Smooth muscle cell (in vitro differentiated cells): ENCODE data around the gene ZBTB3. TPM values are rescaled to one million over a fixed set of nuclear protein-coding genes. Genes with fewer than 3 reads are reported as not detected.

ENCODE experiments used
- DNase-seq: peaks from one replicate; lab custom pipeline; 2025; ENCODE audit not compliant: unreplicated experiment; lab: John Stamatoyannopoulos, UW
- H2AFZ ChIP-seq: fragments of 200-600 bp; sonication (generic); 2 replicates; pipeline ENCODE4 v1.6.0; 2016; ENCODE audit warnings: antibody characterized with exemption, low read depth, mild to moderate bottlenecking
- H3F3A ChIP-seq: fragments of 200-600 bp; sonication (generic); 2 replicates; pipeline ENCODE4 v1.6.0; 2017; ENCODE audit warnings: antibody characterized with exemption, low read depth
- H3K27ac ChIP-seq: fragments of 200-600 bp; sonication (generic); 2 replicates; pipeline ENCODE4 v1.5.1; 2016; ENCODE audit warnings: low read depth, mild to moderate bottlenecking
- H3K27me3 ChIP-seq: fragments of 200-600 bp; sonication (generic); 2 replicates; pipeline ENCODE4 v1.6.1; 2016; ENCODE audit warnings: low read depth, mild to moderate bottlenecking
- H3K36me3 ChIP-seq: fragments of 200-600 bp; sonication (generic); 2 replicates; pipeline ENCODE4 v1.5.1; 2016; ENCODE audit warnings: low read depth
- H3K4me1 ChIP-seq: fragments of 200-600 bp; sonication (generic); 2 replicates; pipeline ENCODE4 v1.5.1; 2016; ENCODE audit warnings: low read depth
- H3K4me2 ChIP-seq: fragments of 200-600 bp; sonication (generic); 2 replicates; pipeline ENCODE4 v1.6.0; 2016; ENCODE audit warnings: mild to moderate bottlenecking
- H3K4me3 ChIP-seq: fragments of 200-600 bp; sonication (generic); 2 replicates; pipeline ENCODE4 v1.5.1; 2016; ENCODE audit warnings: mild to moderate bottlenecking
- H3K79me2 ChIP-seq: fragments of 200-600 bp; sonication (generic); 2 replicates; pipeline ENCODE4 v1.6.0; 2016; ENCODE audit warnings: low read depth, mild to moderate bottlenecking
- H3K9ac ChIP-seq: fragments of 200-600 bp; sonication (generic); 2 replicates; pipeline ENCODE4 v1.6.0; 2016; ENCODE audit warnings: low read depth
- H3K9me3 ChIP-seq: fragments of 200-600 bp; sonication (generic); replicated peaks from 2 replicates; pipeline ENCODE4 v1.5.1; 2016; ENCODE audit warnings: low read depth
- H4K20me1 ChIP-seq: fragments of 200-600 bp; sonication (generic); 2 replicates; pipeline ENCODE4 v1.6.0; 2016; ENCODE audit warnings: low read depth
- CTCF ChIP-seq: fragments of 200-600 bp; sonication (generic); IDR thresholded peaks from 2 replicates; pipeline ENCODE4 v1.5.1; 2017; ENCODE audit warnings: borderline replicate concordance, mild to moderate bottlenecking, antibody characterized with exemption; ENCODE audit not compliant: insufficient read depth, poor library complexity, severe bottlenecking
- WGBS: methylation state at CpG from one replicate; pipeline ENCODE4 v1.1.7; 2016; ENCODE audit warnings: low lambda C conversion rate; 5-methylcytosine and 5-hydroxymethylcytosine counted together
- polyA plus RNA-seq: library from polyadenylated mRNA; unstranded; fragments of >200 nt; fragmentation: Nextera tagmentation; extraction: Ambion mirVana; gene quantifications from 2 replicates; pipeline ENCODE4 v1.2.1, GENCODE V29; 2016
- total RNA-seq: library from RNA; depleted of rRNA; stranded (reverse); fragments of >200 nt; gene quantifications from 2 replicates; pipeline ENCODE4 v1.2.3, GENCODE V29; 2014

ZBTB3 gene
- total and polyA plus RNA-seq, 2 experiments from 2014 or later, result 3.3 to 3.6 TPM

DNA sequence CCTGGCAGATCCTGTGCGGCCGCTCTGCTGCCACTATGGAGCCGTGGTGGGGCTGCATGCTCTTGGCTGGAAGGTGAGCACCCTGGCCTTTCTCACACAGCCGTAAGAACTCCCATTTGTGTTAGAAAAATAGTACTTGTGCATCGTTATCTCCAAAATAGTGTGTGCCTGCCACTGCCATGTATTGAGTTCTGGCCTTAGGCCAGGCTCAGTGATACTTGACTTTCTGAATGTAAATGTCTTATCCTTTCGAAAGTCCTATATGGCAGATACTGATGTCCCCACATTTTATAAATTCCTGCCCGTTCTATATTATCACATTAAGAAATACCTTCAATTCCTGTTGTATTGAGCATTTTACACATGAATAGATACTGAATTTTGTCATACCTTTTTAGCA is 28.8 kb upstream of the ZBTB3 start:
- Histone ChIP-seq H3K9ac (no peak overlapping the region), H3K4me1 (no peaks in the 10 kb centered on the region), H3K79me2 (no peaks in the 10 kb centered on the region), H3K4me3 (no peak overlapping the region), H4K20me1 (no peaks in the 10 kb centered on the region), H2AFZ (no peak overlapping the region), H3K27ac (no peak overlapping the region), H3K36me3 (no peaks in the 10 kb centered on the region), H3F3A (peaks cover 4% of the 10 kb centered on the region), H3K4me2 (no peak overlapping the region), H3K27me3 (no peaks in the 10 kb centered on the region), H3K9me3 (no peaks in the 10 kb centered on the region)
- no peak for DNase-seq
- TF ChIP-seq CTCF, result no peak
- WGBS, result 97% methylated on average over 7 of the region's 7 CpGs

DNA sequence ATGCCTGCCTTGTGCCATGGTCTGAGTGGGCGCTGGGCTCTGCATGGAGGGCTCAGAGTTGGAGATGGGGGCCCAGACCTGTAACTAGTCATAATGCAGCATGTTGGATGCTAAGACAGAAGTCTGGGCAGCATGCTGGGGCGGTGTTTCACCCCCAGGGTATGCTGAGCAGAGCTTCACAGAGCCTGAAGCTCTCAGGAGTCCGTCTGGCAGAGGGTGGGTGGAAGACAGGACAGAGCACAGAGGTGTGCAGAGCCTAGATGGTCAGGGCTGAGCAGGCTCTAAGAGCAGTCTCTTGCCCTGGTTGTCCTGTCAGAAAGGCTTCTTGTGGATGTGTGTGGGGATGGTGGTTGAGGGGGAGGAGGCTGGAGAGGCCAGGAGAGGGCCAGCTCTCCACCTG is 24.5 kb upstream of the ZBTB3 start:
- Histone ChIP-seq H2AFZ (no peak overlapping the region), H3K9me3 (no peaks in the 10 kb centered on the region), H3K79me2 (peaks cover 5% of the 10 kb centered on the region), H3K4me1 (no peaks in the 10 kb centered on the region), H3K4me3 (no peak overlapping the region), H3K9ac (no peak overlapping the region), H3K27me3 (no peaks in the 10 kb centered on the region), H3K36me3 (no peaks in the 10 kb centered on the region), H3K27ac (no peak overlapping the region), H3K4me2 (no peak overlapping the region), H3F3A (no peaks in the 10 kb centered on the region), H4K20me1 (no peaks in the 10 kb centered on the region)
- no peak for TF ChIP-seq CTCF
- WGBS, result 97% methylated on average over 3 of the region's 3 CpGs
- DNase-seq, result no peak

- Histone ChIP-seq H4K20me1 (no peaks in the 10 kb centered on the region), H3K9ac (no peak overlapping the region), H3K4me2 (no peak overlapping the region), H3K4me3 (no peak overlapping the region), H3F3A (no peaks in the 10 kb centered on the region), H3K27me3 (no peaks in the 10 kb centered on the region), H3K79me2 (peaks cover 7% of the 10 kb centered on the region), H3K9me3 (no peaks in the 10 kb centered on the region), H2AFZ (no peak overlapping the region), H3K36me3 (no peaks in the 10 kb centered on the region), H3K4me1 (no peaks in the 10 kb centered on the region), H3K27ac (no peak overlapping the region)
- DNase-seq, result no peak
- no peak for TF ChIP-seq CTCF
- WGBS, result 76% methylated on average over 2 of the region's 2 CpGs
These were observed 23.4 kb upstream of the ZBTB3 start for GRCh38 chr11:62777389-62777788.

DNA sequence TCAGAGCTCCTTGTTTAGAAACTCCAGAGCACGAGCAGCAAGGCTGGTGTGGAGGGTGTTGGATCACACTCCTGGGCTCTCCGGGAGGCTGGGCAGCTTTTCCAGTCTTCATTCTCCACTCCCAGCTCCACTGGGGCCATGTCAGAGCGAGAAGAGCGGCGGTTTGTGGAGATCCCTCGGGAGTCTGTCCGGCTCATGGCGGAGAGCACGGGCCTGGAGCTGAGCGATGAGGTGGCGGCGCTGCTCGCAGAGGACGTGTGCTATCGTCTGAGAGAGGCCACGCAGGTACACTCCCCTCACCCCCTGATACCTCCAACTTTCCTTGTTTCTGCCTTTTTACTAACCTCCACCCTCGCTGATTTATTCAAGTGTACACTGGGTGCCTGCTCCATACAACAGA is 21.7 kb upstream of the ZBTB3 start:
- Histone ChIP-seq H3K4me1 (peaks cover 2% of the 10 kb centered on the region), H3K36me3 (no peaks in the 10 kb centered on the region), H2AFZ (no peak overlapping the region), H3K79me2 (peaks cover 14% of the 10 kb centered on the region), H3K4me3 (no peak overlapping the region), H4K20me1 (no peaks in the 10 kb centered on the region), H3K27me3 (no peaks in the 10 kb centered on the region), H3F3A (no peaks in the 10 kb centered on the region), H3K9me3 (no peaks in the 10 kb centered on the region), H3K4me2 (no peak overlapping the region), H3K9ac (no peak overlapping the region), H3K27ac (no peak overlapping the region)
- no peak for DNase-seq
- TF ChIP-seq CTCF, result no peak
- WGBS, result 92% methylated on average over 16 of the region's 17 CpGs
